Endothelial cell of umbilical vein (primary cell): ENCODE data around the gene SLC44A3. TPM values are rescaled to one million over a fixed set of nuclear protein-coding genes. Genes with fewer than 3 reads are reported as not detected.

Experiments
- BruUV-seq: library from RNA; stranded (reverse); fragments of 400-500 nt; replicated peaks from 2 replicates; lab custom pipeline; 2021; lab: Mats Ljungman, UMichigan
- CTCF ChIA-PET: fragments of 300-600, 350-600 bp; sonication (Branson Sonifier 250); formaldehyde crosslinking; loops from one replicate; lab custom pipeline; 2021; ENCODE audit warnings: antibody characterized with exemption, inconsistent platforms; lab: Charles Lee
- POLR2A ChIA-PET: fragments of 300-600, 350-600 bp; sonication (Branson Sonifier 250); formaldehyde crosslinking; loops from one replicate; lab custom pipeline; 2021; ENCODE audit warnings: antibody characterized with exemption, inconsistent platforms; lab: Charles Lee
- DNase-seq: peaks from one replicate; pipeline ENCODE4 v3.0.0-alpha.2; 2011; ENCODE audit warnings: low read depth, low spot score
- FAIRE-seq: peaks from 2 replicates; lab custom pipeline; 2011; peaks lifted over from hg19 to GRCh38; lab: Jason Lieb, UNC
- H2AFZ ChIP-seq: 2 replicates; pipeline ENCODE4 v1.6.0; 2012; ENCODE audit warnings: low read depth, low read length, control low read depth, inconsistent platforms
- H3K27ac ChIP-seq: 2 replicates; pipeline ENCODE4 v1.5.1; 2011; ENCODE audit warnings: low read depth, mild to moderate bottlenecking, control low read depth, low read length, moderate library complexity; ENCODE audit not compliant: insufficient read depth
- H3K27me3 ChIP-seq, 2 experiments: 2 replicates each; pipeline versions ENCODE4 v1.6.0 to v1.6.1; 2011; ENCODE audit warnings: low read length in 2 of 2, mixed read lengths in 1 of 2; ENCODE audit not compliant: control insufficient read depth in 2 of 2, insufficient read depth in 2 of 2
- H3K36me3 ChIP-seq, 2 experiments: 2 replicates in 1 of 2; 3 replicates in 1 of 2; pipeline ENCODE4 v1.5.1; 2011; ENCODE audit warnings: low read length in 2 of 2, mild to moderate bottlenecking in 1 of 2, moderate library complexity in 1 of 2; ENCODE audit not compliant: control insufficient read depth in 2 of 2, insufficient read depth in 2 of 2; ENCODE audit errors: extremely low read depth in 1 of 2
- H3K4me1 ChIP-seq: 3 replicates; pipeline ENCODE4 v1.5.1; 2011; ENCODE audit warnings: mild to moderate bottlenecking, low read length; ENCODE audit not compliant: control insufficient read depth, insufficient read depth; ENCODE audit errors: extremely low read depth
- H3K4me2 ChIP-seq: 2 replicates; pipeline ENCODE4 v1.6.1; 2011; ENCODE audit warnings: low read length, control low read depth, mixed read lengths; ENCODE audit not compliant: insufficient read depth
- H3K4me3 ChIP-seq, 3 experiments: fragments of 200-600 bp in 1 of 3; sonication (generic), shearing (Covaris generic) in 1 of 3; replicated peaks in 1 of 3; 2 replicates each; pipeline ENCODE4 v1.5.1; 2011 to 2016; ENCODE audit warnings: control low read depth in 3 of 3, low read length in 3 of 3, mild to moderate bottlenecking in 2 of 3, inconsistent platforms in 1 of 3, low read depth in 1 of 3, moderate library complexity in 1 of 3; ENCODE audit not compliant: insufficient read depth in 1 of 3
- H3K79me2 ChIP-seq: 2 replicates; pipeline ENCODE4 v1.6.0; 2012; ENCODE audit warnings: low read length, inconsistent platforms; ENCODE audit not compliant: control insufficient read depth, insufficient read depth
- H3K9ac ChIP-seq: replicated peaks from 2 replicates; pipeline ENCODE3; 2011; ENCODE audit warnings: low read length, control low read depth; ENCODE audit not compliant: insufficient read depth; ENCODE audit errors: extremely low read depth
- H3K9me1 ChIP-seq: replicated peaks from 3 replicates; pipeline ENCODE4 v1.6.0; 2011; ENCODE audit warnings: mild to moderate bottlenecking, low read length; ENCODE audit not compliant: control insufficient read depth, insufficient read depth; ENCODE audit errors: extremely low read depth
- H3K9me3 ChIP-seq: replicated peaks from 2 replicates; pipeline ENCODE4 v1.5.1; 2012; ENCODE audit warnings: low read length, inconsistent platforms; ENCODE audit not compliant: control insufficient read depth, insufficient read depth
- H4K20me1 ChIP-seq: replicated peaks from 2 replicates; pipeline ENCODE3; 2011; ENCODE audit warnings: mild to moderate bottlenecking, low read length; ENCODE audit not compliant: control insufficient read depth, insufficient read depth; ENCODE audit errors: extremely low read depth
- FOS ChIP-seq: IDR thresholded peaks from 2 replicates; pipeline ENCODE4 v1.6.1; 2011; ENCODE audit warnings: mild to moderate bottlenecking, low read length, moderate library complexity, borderline replicate concordance; ENCODE audit not compliant: insufficient read depth
- GATA2 ChIP-seq: IDR thresholded peaks from 2 replicates; pipeline ENCODE4 v1.7.0; 2011; ENCODE audit warnings: low read depth, mild to moderate bottlenecking, moderate library complexity, mixed read lengths, low read length; ENCODE audit not compliant: insufficient read length, insufficient read depth
- JUN ChIP-seq: IDR thresholded peaks from 2 replicates; pipeline ENCODE4 v1.6.1; 2011; ENCODE audit warnings: borderline replicate concordance, low read depth; ENCODE audit not compliant: insufficient read length, insufficient read depth
- POLR2A ChIP-seq: IDR thresholded peaks from 2 replicates; pipeline ENCODE4 v1.6.1; 2012; ENCODE audit warnings: low read depth, mild to moderate bottlenecking, control low read depth, low read length
- POLR2AphosphoS5 ChIP-seq: IDR thresholded peaks from 2 replicates; pipeline ENCODE4 v1.6.1; 2012; ENCODE audit warnings: low read depth, mild to moderate bottlenecking, control low read depth, low read length, moderate library complexity; ENCODE audit not compliant: insufficient read depth
- dilution Hi-C: fragments of 300-500 bp; cut with MboI; formaldehyde crosslinking; loops from one replicate; pipeline ENCODE4 v1.15.0; 2019; ENCODE audit warnings: low sequenced_read_pairs; ENCODE audit not compliant: extremely low pct_ligation_motif_present
- intact Hi-C: fragments of 100-400 bp; cut with micrococcal nuclease; formaldehyde crosslinking; loops from one replicate; pipeline ENCODE4 v1.10.0; 2022
- polyA plus RNA-seq, 4 experiments: library from polyadenylated mRNA; depleted of rRNA in 3 of 4; stranded (reverse) in 3 of 4; unstranded in 1 of 4; fragments of >200 nt; gene quantifications; 2 replicates each; pipeline versions ENCODE4 v1.2.1 to v1.2.3, GENCODE V29; 2011 to 2012; ENCODE audit warnings: missing spikeins in 1 of 4
- total RNA-seq: library from RNA; stranded (reverse); gene quantifications from 2 replicates; pipeline ENCODE4 v1.2.3, GENCODE V29; 2021

The SLC44A3 gene
- total and polyA plus RNA-seq, 2 donors (not counting 3 experiments of a cell fraction or from before 2014, with no cell fraction given): 0.29 to 0.42 TPM

DNA sequence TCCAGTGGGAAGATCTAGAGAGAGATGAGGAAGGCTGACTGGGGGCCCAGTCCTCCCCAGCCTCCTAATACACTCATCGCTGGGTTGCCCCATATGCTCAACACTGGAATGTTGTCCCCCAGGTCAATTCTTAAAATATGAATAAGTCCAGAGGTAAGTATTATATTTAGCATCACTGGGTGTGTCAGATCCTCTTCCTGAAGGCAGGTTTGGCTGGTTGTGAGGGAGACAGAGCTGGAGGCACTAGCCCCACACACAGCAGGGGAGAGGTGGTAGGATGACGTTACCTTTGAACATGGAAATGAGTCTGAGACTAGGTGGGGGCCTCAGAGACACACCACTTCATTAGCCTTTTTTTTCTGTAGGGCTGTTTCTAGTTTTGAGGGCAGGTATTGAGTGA is 42.6 kb downstream of the SLC44A3 start:
- Histone ChIP-seq H3K36me3 (no peaks in the 10 kb centered on the region), H4K20me1 (no peaks in the 10 kb centered on the region), H3K9ac (no peak overlapping the region), H3K4me1 (peaks cover 33% of the 10 kb centered on the region), H3K9me1 (no peaks in the 10 kb centered on the region), H3K79me2 (no peaks in the 10 kb centered on the region), H3K27ac (peak overlapping the region; percentile 92), H3K9me3 (no peaks in the 10 kb centered on the region), H3K4me2 (peak overlapping the region; percentile 85), H2AFZ (no peak overlapping the region), H3K4me3 (no peak overlapping the region), H3K27me3 (peaks cover 0 to 1% of the 10 kb centered on the region in 2 experiments)
- CTCF ChIA-PET: interaction anchor here (1.8 to 5.8 kb wide), 5 partner anchors 8 to 181 kb away, joined by 6 to 67 read pairs (median 36); no protein-coding TSS in a partner anchor
- DNase-seq (no peak), FAIRE-seq (no peak)
- no peak for TF ChIP-seq FOS
- intact Hi-C loops: loop anchor here (1.0 kb wide), 1 partner anchor 7 kb away; no protein-coding TSS in a partner anchor
- POLR2A ChIA-PET: no interaction called here
- BruUV-seq: no TSS peak
- dilution Hi-C loops: no loop called here

GRCh38 chr1:94863297-94863911 is 43.2 kb downstream of the SLC44A3 start:
- peak overlapping the region; percentile 85 for H3K4me2 ChIP-seq
- peak overlapping the region; percentile 92 for H3K27ac ChIP-seq
- CTCF ChIA-PET: interaction anchor here (0.7 to 5.8 kb wide), 11 partner anchors 9 to 180 kb away, joined by 3 to 67 read pairs (median 5); no protein-coding TSS in a partner anchor
- H3K27me3 ChIP-seq: peaks cover 0 to 1% of the 10 kb centered on the region in 2 experiments
- BruUV-seq: no TSS peak
- no peak for TF ChIP-seq POLR2A
- no peak for TF ChIP-seq FOS
- peak; percentile 84 for TF ChIP-seq GATA2
- TF ChIP-seq JUN: peak; percentile 69
- TF ChIP-seq POLR2AphosphoS5: peak; percentile 53
- DNase-seq (peak; percentile 94), FAIRE-seq (no peak)
- H3K9me3 ChIP-seq: no peaks in the 10 kb centered on the region
- dilution Hi-C loops: no loop called here
- H2AFZ ChIP-seq: no peak overlapping the region
- H3K4me1 ChIP-seq: peaks cover 33% of the 10 kb centered on the region
- H3K79me2 ChIP-seq: no peaks in the 10 kb centered on the region
- POLR2A ChIA-PET: no interaction called here
- H4K20me1 ChIP-seq: no peaks in the 10 kb centered on the region
- H3K36me3 ChIP-seq: no peaks in the 10 kb centered on the region
- peak overlapping the region; percentile 71 for H3K9ac ChIP-seq
- H3K4me3 ChIP-seq: peak overlapping the region in 1 of 3 experiments; percentile 47
- no peaks in the 10 kb centered on the region for H3K9me1 ChIP-seq
- intact Hi-C loops: loop anchor here (1.0 kb wide), 1 partner anchor 8 kb away; no protein-coding TSS in a partner anchor
